Measurements from ENCODE around the gene RNF123.

RNF123 gene

GRCh38 chr3:49721596-49721895, 32.2 kb downstream of the RNF123 start:
- Histone ChIP-seq H3K4me3 (ENCODE audit: low read depth, low read length) (no peak overlapping the region), H3K9me3 (ENCODE audit: severe bottlenecking) (no peaks in the 10 kb centered on the region), H3K27ac (no peak overlapping the region), H3K27me3 (ENCODE audit: insufficient read depth, low read depth, severe bottlenecking) (no peaks in the 10 kb centered on the region), H3K36me3 (peaks cover 47% of the 10 kb centered on the region)
- no peak for DNase-seq
- no peak for TF ChIP-seq CTCF (IDR thresholded peaks at IDR 0.05; ENCODE audit: low read depth, low read length)

DNA sequence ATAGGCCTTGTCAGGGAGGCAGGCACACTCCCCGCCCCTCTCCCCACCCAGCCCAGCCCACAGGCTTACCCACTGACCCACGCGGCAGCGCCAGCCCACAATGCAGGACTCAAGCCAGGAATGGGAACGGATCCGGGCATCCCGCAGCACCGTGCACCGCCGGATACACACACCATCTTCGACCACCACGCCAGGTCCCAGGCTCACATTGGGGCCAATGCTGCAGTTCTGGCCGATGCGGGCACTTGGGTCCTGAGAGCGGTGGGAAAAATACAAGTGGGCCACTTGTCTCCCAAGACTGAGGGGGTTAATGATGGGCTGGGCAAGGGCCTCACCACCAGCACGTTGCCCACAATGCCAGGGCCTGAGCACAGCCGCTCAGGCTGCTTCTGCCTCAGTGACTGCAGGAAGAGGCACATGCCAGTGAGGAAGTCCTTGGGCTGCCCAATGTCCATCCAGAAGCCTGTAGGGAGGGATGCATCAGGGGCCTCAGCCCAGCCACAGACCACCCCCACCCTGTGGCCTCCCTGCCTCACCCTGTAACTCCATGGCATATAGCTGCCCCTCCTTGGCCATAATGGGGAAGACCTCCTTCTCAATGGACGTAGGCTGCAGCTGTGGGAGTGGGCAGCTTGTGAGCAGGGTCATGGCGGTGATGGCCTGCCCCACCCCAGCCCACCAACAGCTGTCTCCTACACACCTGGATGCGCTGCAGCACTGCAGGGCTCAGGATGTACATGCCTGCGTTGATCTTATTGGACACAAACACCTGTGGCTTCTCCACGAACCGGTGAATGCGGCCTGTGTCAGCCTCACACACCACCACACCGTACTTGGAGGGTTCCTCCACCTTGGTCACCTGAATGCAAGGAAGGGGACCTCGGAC, 32.8 kb downstream of the RNF123 start:
- no peaks in the 10 kb centered on the region for H3K27me3 ChIP-seq (ENCODE audit: insufficient read depth, low read depth, severe bottlenecking)
- no peak overlapping the region for H3K27ac ChIP-seq
- H3K9me3 ChIP-seq (ENCODE audit: severe bottlenecking): no peaks in the 10 kb centered on the region
- no peak for DNase-seq
- TF ChIP-seq CTCF (IDR thresholded peaks at IDR 0.05; ENCODE audit: low read depth, low read length): no peak
- peaks cover 53% of the 10 kb centered on the region for H3K36me3 ChIP-seq
- H3K4me3 ChIP-seq (ENCODE audit: low read depth, low read length): no peak overlapping the region

DNA sequence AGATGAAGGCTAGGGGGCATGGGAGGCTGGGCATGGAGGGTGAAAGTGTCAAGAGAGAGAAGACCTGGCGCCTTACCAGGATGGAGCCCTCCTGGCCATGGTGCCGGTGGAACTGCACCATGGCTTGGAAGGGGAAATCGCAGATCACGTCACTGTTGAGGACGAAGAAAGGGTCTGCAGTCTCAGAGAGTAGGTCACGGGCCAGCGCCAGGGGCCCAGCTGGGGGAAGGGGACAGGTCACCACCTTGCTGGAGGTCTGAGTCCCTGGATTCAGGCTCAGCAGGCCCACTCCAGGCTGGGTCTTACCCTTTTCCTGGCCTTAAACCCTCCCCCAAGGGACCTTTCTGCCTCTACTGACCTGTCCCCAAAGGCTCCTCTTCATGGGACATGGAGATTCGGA, 33.5 kb downstream of the RNF123 start:
- no peak for TF ChIP-seq CTCF (IDR thresholded peaks at IDR 0.05; ENCODE audit: low read depth, low read length)
- Histone ChIP-seq H3K36me3 (peaks cover 60% of the 10 kb centered on the region), H3K27me3 (ENCODE audit: insufficient read depth, low read depth, severe bottlenecking) (no peaks in the 10 kb centered on the region), H3K9me3 (ENCODE audit: severe bottlenecking) (no peaks in the 10 kb centered on the region), H3K27ac (peak overlapping the region; percentile 94), H3K4me3 (ENCODE audit: low read depth, low read length) (peak overlapping the region; percentile 88)
- DNase-seq: no peak

DNA sequence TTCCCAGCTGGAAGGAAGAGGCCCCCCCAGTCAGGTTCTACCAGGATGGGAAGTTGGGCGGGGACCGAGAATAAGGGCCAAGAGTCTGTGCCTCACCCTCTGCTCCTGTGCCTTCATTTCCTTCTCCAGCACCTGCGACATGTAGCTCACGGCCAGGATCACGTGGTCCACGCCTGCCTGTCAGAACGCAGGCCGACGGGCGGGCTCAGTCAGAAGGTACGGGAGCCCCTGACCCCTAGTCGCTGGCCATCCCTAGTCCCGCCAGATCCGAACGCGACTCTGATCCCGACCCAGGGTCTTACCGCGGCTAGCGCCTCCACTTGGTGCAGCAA, 33.9 kb downstream of the RNF123 start:
- Histone ChIP-seq H3K36me3 (peaks cover 58% of the 10 kb centered on the region), H3K27ac (peak overlapping the region; percentile 94), H3K4me3 (ENCODE audit: low read depth, low read length) (peak overlapping the region; percentile 88), H3K27me3 (ENCODE audit: insufficient read depth, low read depth, severe bottlenecking) (no peaks in the 10 kb centered on the region), H3K9me3 (ENCODE audit: severe bottlenecking) (no peaks in the 10 kb centered on the region)
- TF ChIP-seq CTCF (IDR thresholded peaks at IDR 0.05; ENCODE audit: low read depth, low read length): 0 out of 2 replicates have a peak, but pooled peaks have one; percentile 0
- peak; percentile 60 for DNase-seq

DNA sequence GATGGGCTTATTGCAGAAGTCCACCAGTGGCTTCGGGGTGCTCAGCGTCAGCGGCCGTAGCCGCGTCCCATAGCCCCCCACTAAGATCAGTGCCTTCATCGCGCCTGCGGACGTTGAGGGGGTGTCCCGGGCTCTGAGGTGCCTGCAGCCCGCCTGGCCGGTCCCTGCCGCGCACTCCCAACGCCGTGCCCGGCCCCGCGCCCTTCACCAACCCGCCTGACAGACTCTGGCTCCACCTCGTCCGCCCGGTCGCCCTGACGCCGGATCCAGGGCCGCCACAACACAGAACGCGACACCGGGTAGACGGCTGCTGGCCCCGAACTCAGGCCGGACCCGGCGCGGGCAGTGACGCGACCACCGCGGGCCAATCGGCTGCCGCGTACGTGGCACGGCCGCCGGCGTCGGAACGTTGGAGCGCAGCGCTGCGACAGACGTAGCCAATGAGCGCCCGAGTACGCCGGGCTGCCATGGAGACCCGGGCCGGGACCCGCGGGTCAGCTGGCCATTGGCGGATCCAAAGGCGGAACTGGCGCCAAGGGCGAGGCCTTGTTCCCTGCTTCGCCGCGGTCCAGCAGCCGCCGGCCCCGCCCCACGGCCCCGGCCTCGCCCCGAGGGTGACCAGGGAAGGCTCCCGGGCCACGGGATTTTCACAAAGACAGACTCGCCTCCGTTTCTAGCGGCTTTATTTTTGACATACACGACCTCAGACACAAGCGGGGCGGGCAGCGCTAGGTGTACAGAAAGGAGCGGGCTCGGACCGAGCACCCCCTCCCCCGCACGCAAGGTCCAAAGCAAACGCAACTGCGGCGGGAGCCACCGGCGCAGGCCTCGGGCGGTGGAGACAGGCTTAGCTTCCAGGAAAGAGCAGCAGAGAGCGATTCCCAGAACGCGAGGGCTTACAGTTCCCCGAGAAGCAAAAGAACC, 34.5 kb downstream of the RNF123 start, which contains the start of gene GMPPB:
GMPPB (minus strand) TSS at position 324 of the 924 bp plus-strand sequence; CDS start at position 99, 225 bp downstream.
- no peak for TF ChIP-seq CTCF (IDR thresholded peaks at IDR 0.05; ENCODE audit: low read depth, low read length)
- DNase-seq: peak; percentile 95
- peak within 1 kb of the TSS; percentile 88 for H3K4me3 ChIP-seq (ENCODE audit: low read depth, low read length)
- H3K9me3 ChIP-seq (ENCODE audit: severe bottlenecking): no peaks in the 10 kb centered on the region
- no peaks in the 10 kb centered on the region for H3K27me3 ChIP-seq (ENCODE audit: insufficient read depth, low read depth, severe bottlenecking)
- H3K27ac ChIP-seq: peak within 1 kb of the TSS; percentile 94
- peaks cover 59% of the 10 kb centered on the region for H3K36me3 ChIP-seq
